GM12878 (cell line): ENCODE results near the gene SLC2A9. TPM values are rescaled to one million over a fixed set of nuclear protein-coding genes. Genes with fewer than 3 reads are reported as not detected.
A peak's percentile ranks its signal among the peaks of the same experiment; 100 is the strongest.

Experiments
- CEBPB ChIP-seq, 2 experiments: fragments of 150-350 bp in 1 of 2; IDR thresholded peaks; 2 replicates each; pipeline ENCODE4 v1.6.1; 2012 to 2014; ENCODE audit warnings: low read depth in 2 of 2, low read length in 2 of 2, borderline replicate concordance in 1 of 2, inconsistent platforms in 1 of 2
- CHD2 ChIP-seq: IDR thresholded peaks from 2 replicates; pipeline ENCODE4 v1.6.1; 2011; ENCODE audit warnings: low read depth, low read length, improper control_type of control experiment, borderline replicate concordance
- EGR1 ChIP-seq, 2 experiments: IDR thresholded peaks; 1 replicate in 1 of 2; 2 replicates in 1 of 2; pipeline ENCODE4 v1.6.1; 2011 to 2012; ENCODE audit warnings: low read depth in 2 of 2, low read length in 2 of 2, borderline replicate concordance in 1 of 2, mild to moderate bottlenecking in 1 of 2, moderate library complexity in 1 of 2
- GATAD2B ChIP-seq: fragments of 450-650 bp; conservative IDR thresholded peaks from 2 replicates; pipeline ENCODE4 v1.6.1; 2017; ENCODE audit warnings: low read depth, mild to moderate bottlenecking, moderate library complexity
- NR2C1 ChIP-seq: fragments of 450-650 bp; IDR thresholded peaks from 2 replicates; pipeline ENCODE4 v1.6.1; 2017; ENCODE audit warnings: antibody characterized with exemption, mild to moderate bottlenecking, moderate library complexity
- NRF1 ChIP-seq: conservative IDR thresholded peaks from 2 replicates; pipeline ENCODE4 v1.6.1; 2011; ENCODE audit warnings: mild to moderate bottlenecking, low read depth, low read length, improper control_type of control experiment
- PAX5 ChIP-seq: IDR thresholded peaks from 2 replicates; pipeline ENCODE4 v1.6.1; 2011; ENCODE audit warnings: low read depth, low read length, borderline replicate concordance
- RB1 ChIP-seq: fragments of 450-650 bp; formaldehyde crosslinking; IDR thresholded peaks from 2 replicates; pipeline ENCODE4 v1.6.1; 2017; ENCODE audit warnings: mild to moderate bottlenecking, borderline replicate concordance
- RCOR1 ChIP-seq: conservative IDR thresholded peaks from 2 replicates; pipeline ENCODE4 v1.6.1; 2012; ENCODE audit warnings: low read depth, low read length, improper control_type of control experiment
- SMARCA5 ChIP-seq: fragments of 450-650 bp; IDR thresholded peaks from 2 replicates; pipeline ENCODE4 v1.6.1; 2017; ENCODE audit warnings: mild to moderate bottlenecking
- SMC3 ChIP-seq: IDR thresholded peaks from 2 replicates; pipeline ENCODE4 v1.6.1; 2011; ENCODE audit warnings: low read length, improper control_type of control experiment, borderline replicate concordance
- SUPT20H ChIP-seq: IDR thresholded peaks from 2 replicates; pipeline ENCODE4 v1.6.1; 2011; ENCODE audit warnings: low read depth, mild to moderate bottlenecking, low read length, moderate library complexity, borderline replicate concordance; ENCODE audit not compliant: control insufficient read depth
- ZBED1 ChIP-seq: IDR thresholded peaks from 2 replicates; pipeline ENCODE4 v1.6.1; 2016; ENCODE audit warnings: borderline replicate concordance
- ZNF217 ChIP-seq: fragments of 450-650 bp; IDR thresholded peaks from 2 replicates; pipeline ENCODE4 v1.6.1; 2017; ENCODE audit warnings: antibody characterized with exemption, mild to moderate bottlenecking
- ZNF274 ChIP-seq: IDR thresholded peaks from one replicate; pipeline ENCODE4 v1.8.0; 2011; ENCODE audit not compliant: insufficient read length, insufficient read depth
- ZNF622 ChIP-seq: fragments of 450-650 bp; IDR thresholded peaks from 2 replicates; pipeline ENCODE4 v1.6.1; 2017; ENCODE audit warnings: mild to moderate bottlenecking, inconsistent platforms
- polyA plus RNA-seq, 11 experiments: library from polyadenylated mRNA; depleted of rRNA in 4 of 11; unstranded in 6 of 11; stranded (reverse) in 5 of 11; fragments of >200 nt; fragmentation: Nextera tagmentation in 4 of 11; fragmentation: Illumina TruSeq in 1 of 11; extraction: Ambion mirVana in 4 of 11; extraction: Trizol in 1 of 11; gene quantifications; 1 replicate in 1 of 11; 2 replicates in 10 of 11; pipeline versions ENCODE4 v1.2.1 to v1.2.3, GENCODE V29; 2011 to 2016; ENCODE audit warnings: inconsistent platforms in 2 of 11, missing spikeins in 2 of 11, low read depth in 1 of 11
- total RNA-seq, 4 experiments: library from RNA; depleted of rRNA in 3 of 4; stranded (reverse); fragments of >200 nt in 3 of 4; fragmentation: Illumina TruSeq in 1 of 4; extraction: Trizol in 1 of 4; gene quantifications; 2 replicates each; pipeline versions ENCODE4 v1.2.1 to v1.2.3, GENCODE V29; 2013 to 2021
- TF ChIP-seq, protein P1 (sequence below): IDR thresholded peaks from 2 replicates; pipeline ENCODE4 v1.6.1; 2012; ENCODE audit warnings: low read depth, low read length, improper control_type of control experiment
- TF ChIP-seq, protein P2 (sequence below): IDR thresholded peaks from 2 replicates; pipeline ENCODE4 v1.6.1; 2011; ENCODE audit warnings: low read depth, low read length, improper control_type of control experiment, borderline replicate concordance
- TF ChIP-seq, protein P3 (sequence below): fragments of 450-650 bp; conservative IDR thresholded peaks from 2 replicates; pipeline ENCODE4 v1.6.1; 2017; ENCODE audit warnings: mild to moderate bottlenecking, moderate library complexity
- TF ChIP-seq, protein P4 (sequence below): IDR thresholded peaks from 2 replicates; pipeline ENCODE4 v1.6.1; 2012; ENCODE audit warnings: low read depth, low read length, improper control_type of control experiment
- TF ChIP-seq, protein P5 (sequence below): IDR thresholded peaks from 2 replicates; pipeline ENCODE4 v1.6.1; 2011; ENCODE audit warnings: borderline replicate concordance, low read depth, mild to moderate bottlenecking, moderate library complexity, low read length; ENCODE audit not compliant: insufficient read depth, poor library complexity, severe bottlenecking
- TF ChIP-seq, protein P6 (sequence below): fragments of 450-650 bp; IDR thresholded peaks from 2 replicates; pipeline ENCODE4 v1.6.1; 2016; ENCODE audit warnings: mild to moderate bottlenecking

Gene SLC2A9
- total and polyA plus RNA-seq, 10 of the 15 experiments (the other 5 are each of a cell fraction or from before 2014, with no cell fraction given): 0.28 to 2.8 (median 1.2) TPM

DNA sequence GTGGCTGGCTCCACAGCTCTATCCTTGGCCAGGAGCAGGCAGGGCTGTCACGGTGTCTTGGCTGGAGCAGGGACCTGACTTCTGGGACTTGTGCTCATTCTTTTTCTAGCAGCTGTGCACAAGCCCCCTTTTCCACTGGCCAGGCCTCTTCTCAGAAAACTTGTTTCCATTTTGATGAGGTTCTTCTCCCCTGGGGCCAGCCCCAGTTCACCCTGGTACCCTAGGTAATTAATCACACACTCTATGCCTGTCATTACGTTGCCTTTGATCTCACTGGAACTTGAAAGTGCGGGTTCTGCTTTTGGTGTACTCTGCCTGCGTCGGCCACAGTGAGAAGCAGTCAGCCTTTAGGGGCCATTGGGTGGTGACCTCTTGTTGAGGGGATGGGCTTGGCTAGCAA, 213.2 kb downstream of the SLC2A9 start (continued):
- TF ChIP-seq RB1: no peak
- TF ChIP-seq ZNF622: no peak
- TF ChIP-seq, protein P1, sequence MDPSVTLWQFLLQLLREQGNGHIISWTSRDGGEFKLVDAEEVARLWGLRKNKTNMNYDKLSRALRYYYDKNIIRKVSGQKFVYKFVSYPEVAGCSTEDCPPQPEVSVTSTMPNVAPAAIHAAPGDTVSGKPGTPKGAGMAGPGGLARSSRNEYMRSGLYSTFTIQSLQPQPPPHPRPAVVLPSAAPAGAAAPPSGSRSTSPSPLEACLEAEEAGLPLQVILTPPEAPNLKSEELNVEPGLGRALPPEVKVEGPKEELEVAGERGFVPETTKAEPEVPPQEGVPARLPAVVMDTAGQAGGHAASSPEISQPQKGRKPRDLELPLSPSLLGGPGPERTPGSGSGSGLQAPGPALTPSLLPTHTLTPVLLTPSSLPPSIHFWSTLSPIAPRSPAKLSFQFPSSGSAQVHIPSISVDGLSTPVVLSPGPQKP: no peak
- TF ChIP-seq SMARCA5: no peak
- TF ChIP-seq CEBPB (IDR thresholded peaks at IDR 0.05; ENCODE audit: borderline replicate concordance in 1 of 2, low read depth in 2 of 2, low read length in 2 of 2): no peak
- no peak for TF ChIP-seq SUPT20H
- peak; percentile 40; the same call in 1 of the 2 replicates for TF ChIP-seq PAX5
- peak; percentile 79 for TF ChIP-seq GATAD2B
- peak; percentile 55; the same call in 1 of the 2 replicates for TF ChIP-seq CHD2
- TF ChIP-seq NRF1: no peak
- 0 out of 2 replicates have a peak, but pooled peaks have one; percentile 3 for TF ChIP-seq SMC3
- TF ChIP-seq RCOR1: no peak
- TF ChIP-seq ZBED1: no peak
- TF ChIP-seq, protein P2, sequence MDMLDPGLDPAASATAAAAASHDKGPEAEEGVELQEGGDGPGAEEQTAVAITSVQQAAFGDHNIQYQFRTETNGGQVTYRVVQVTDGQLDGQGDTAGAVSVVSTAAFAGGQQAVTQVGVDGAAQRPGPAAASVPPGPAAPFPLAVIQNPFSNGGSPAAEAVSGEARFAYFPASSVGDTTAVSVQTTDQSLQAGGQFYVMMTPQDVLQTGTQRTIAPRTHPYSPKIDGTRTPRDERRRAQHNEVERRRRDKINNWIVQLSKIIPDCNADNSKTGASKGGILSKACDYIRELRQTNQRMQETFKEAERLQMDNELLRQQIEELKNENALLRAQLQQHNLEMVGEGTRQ: no peak
- no peak for TF ChIP-seq ZNF217
- TF ChIP-seq, protein P3, sequence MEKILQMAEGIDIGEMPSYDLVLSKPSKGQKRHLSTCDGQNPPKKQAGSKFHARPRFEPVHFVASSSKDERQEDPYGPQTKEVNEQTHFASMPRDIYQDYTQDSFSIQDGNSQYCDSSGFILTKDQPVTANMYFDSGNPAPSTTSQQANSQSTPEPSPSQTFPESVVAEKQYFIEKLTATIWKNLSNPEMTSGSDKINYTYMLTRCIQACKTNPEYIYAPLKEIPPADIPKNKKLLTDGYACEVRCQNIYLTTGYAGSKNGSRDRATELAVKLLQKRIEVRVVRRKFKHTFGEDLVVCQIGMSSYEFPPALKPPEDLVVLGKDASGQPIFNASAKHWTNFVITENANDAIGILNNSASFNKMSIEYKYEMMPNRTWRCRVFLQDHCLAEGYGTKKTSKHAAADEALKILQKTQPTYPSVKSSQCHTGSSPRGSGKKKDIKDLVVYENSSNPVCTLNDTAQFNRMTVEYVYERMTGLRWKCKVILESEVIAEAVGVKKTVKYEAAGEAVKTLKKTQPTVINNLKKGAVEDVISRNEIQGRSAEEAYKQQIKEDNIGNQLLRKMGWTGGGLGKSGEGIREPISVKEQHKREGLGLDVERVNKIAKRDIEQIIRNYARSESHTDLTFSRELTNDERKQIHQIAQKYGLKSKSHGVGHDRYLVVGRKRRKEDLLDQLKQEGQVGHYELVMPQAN: no peak
- TF ChIP-seq, protein P4, sequence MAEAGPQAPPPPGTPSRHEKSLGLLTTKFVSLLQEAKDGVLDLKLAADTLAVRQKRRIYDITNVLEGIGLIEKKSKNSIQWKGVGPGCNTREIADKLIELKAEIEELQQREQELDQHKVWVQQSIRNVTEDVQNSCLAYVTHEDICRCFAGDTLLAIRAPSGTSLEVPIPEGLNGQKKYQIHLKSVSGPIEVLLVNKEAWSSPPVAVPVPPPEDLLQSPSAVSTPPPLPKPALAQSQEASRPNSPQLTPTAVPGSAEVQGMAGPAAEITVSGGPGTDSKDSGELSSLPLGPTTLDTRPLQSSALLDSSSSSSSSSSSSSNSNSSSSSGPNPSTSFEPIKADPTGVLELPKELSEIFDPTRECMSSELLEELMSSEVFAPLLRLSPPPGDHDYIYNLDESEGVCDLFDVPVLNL: no peak
- no peak for TF ChIP-seq ZNF274
- TF ChIP-seq EGR1 (IDR thresholded peaks at IDR 0.05; ENCODE audit: borderline replicate concordance in 1 of 2, low read depth in 2 of 2, low read length in 2 of 2): no peak
- TF ChIP-seq, protein P5, sequence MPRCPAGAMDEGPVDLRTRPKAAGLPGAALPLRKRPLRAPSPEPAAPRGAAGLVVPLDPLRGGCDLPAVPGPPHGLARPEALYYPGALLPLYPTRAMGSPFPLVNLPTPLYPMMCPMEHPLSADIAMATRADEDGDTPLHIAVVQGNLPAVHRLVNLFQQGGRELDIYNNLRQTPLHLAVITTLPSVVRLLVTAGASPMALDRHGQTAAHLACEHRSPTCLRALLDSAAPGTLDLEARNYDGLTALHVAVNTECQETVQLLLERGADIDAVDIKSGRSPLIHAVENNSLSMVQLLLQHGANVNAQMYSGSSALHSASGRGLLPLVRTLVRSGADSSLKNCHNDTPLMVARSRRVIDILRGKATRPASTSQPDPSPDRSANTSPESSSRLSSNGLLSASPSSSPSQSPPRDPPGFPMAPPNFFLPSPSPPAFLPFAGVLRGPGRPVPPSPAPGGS: no peak
- no peak for TF ChIP-seq NR2C1
- TF ChIP-seq, protein P6, sequence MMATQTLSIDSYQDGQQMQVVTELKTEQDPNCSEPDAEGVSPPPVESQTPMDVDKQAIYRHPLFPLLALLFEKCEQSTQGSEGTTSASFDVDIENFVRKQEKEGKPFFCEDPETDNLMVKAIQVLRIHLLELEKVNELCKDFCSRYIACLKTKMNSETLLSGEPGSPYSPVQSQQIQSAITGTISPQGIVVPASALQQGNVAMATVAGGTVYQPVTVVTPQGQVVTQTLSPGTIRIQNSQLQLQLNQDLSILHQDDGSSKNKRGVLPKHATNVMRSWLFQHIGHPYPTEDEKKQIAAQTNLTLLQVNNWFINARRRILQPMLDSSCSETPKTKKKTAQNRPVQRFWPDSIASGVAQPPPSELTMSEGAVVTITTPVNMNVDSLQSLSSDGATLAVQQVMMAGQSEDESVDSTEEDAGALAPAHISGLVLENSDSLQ: peak; percentile 96
